OCI-LY7 (cell line): Measurements from ENCODE around the gene SERTAD2. TPM values are rescaled to one million over a fixed set of nuclear protein-coding genes. Genes with fewer than 3 reads are reported as not detected.
A peak's percentile ranks its signal among the peaks of the same experiment; 100 is the strongest.

Experiments used
- BruUV-seq: library from RNA; stranded (reverse); fragments of 400-500 nt; replicated peaks from 2 replicates; lab custom pipeline; 2021; lab: Mats Ljungman, UMichigan
- CTCF ChIA-PET: fragments of 300-600 bp; sonication (Branson Sonifier 250); formaldehyde crosslinking; loops from one replicate; lab custom pipeline; 2022; ENCODE audit warnings: antibody characterized with exemption; ENCODE audit not compliant: unreplicated experiment; lab: Charles Lee
- POLR2A ChIA-PET: fragments of 300-600 bp; sonication (Branson Sonifier 250); formaldehyde crosslinking; loops from one replicate; lab custom pipeline; 2022; ENCODE audit warnings: antibody characterized with exemption; lab: Charles Lee
- DNase-seq: peaks from one replicate; pipeline ENCODE4 v3.0.0-alpha.2; 2015; ENCODE audit warnings: low spot score
- H2AFZ ChIP-seq: fragments of 200-600 bp; sonication (generic), shearing (Covaris generic); 2 replicates; pipeline ENCODE4 v1.6.1; 2014; ENCODE audit warnings: mild to moderate bottlenecking, antibody characterized with exemption, low read length, moderate library complexity
- H3K27ac ChIP-seq: fragments of 200-600 bp; sonication (generic); 2 replicates; pipeline ENCODE4 v1.5.1; 2014; ENCODE audit warnings: mixed run types, low read depth, mild to moderate bottlenecking, moderate library complexity, low read length, inconsistent platforms; ENCODE audit not compliant: poor library complexity, severe bottlenecking
- H3K36me3 ChIP-seq: fragments of 200-600 bp; sonication (generic); 2 replicates; pipeline ENCODE4 v1.6.1; 2014; ENCODE audit warnings: mild to moderate bottlenecking, antibody characterized with exemption, low read length, moderate library complexity, mixed read lengths; ENCODE audit not compliant: insufficient read depth
- H3K4me1 ChIP-seq: fragments of 200-600 bp; sonication (generic); 2 replicates; pipeline ENCODE4 v1.5.1; 2014; ENCODE audit warnings: mild to moderate bottlenecking, low read length; ENCODE audit not compliant: insufficient read depth, poor library complexity, severe bottlenecking
- H3K4me2 ChIP-seq: fragments of 200-600 bp; sonication (generic); 2 replicates; pipeline ENCODE4 v1.6.1; 2014; ENCODE audit warnings: mild to moderate bottlenecking, low read length
- H3K4me3 ChIP-seq: fragments of 200-600 bp; sonication (generic); 2 replicates; pipeline ENCODE4 v1.5.1; 2014; ENCODE audit warnings: mild to moderate bottlenecking, low read depth, low read length; ENCODE audit not compliant: poor library complexity, severe bottlenecking
- H3K79me2 ChIP-seq: fragments of 200-600 bp; sonication (generic); 2 replicates; pipeline ENCODE4 v1.6.1; 2016; ENCODE audit warnings: low read depth, mild to moderate bottlenecking, low read length, moderate library complexity, mixed read lengths; ENCODE audit not compliant: insufficient read depth
- H3K9me2 ChIP-seq: fragments of 200-600 bp; sonication (generic); 2 replicates; pipeline ENCODE4 v1.6.1; 2016; ENCODE audit warnings: mild to moderate bottlenecking, low read length, mixed read lengths; ENCODE audit not compliant: insufficient read depth
- H3K9me3 ChIP-seq: fragments of 200-600 bp; sonication (generic); 2 replicates; pipeline ENCODE4 v1.6.1; 2014; ENCODE audit warnings: mild to moderate bottlenecking, mixed run types, low read length, mixed read lengths
- H4K20me1 ChIP-seq: fragments of 200-600 bp; sonication (generic); 2 replicates; pipeline ENCODE4 v1.6.1; 2014; ENCODE audit warnings: mild to moderate bottlenecking, antibody characterized with exemption, low read length, moderate library complexity, mixed read lengths; ENCODE audit not compliant: insufficient read depth
- EZH2phosphoT487 ChIP-seq: fragments of 200-600 bp; sonication (generic); IDR thresholded peaks from 2 replicates; pipeline ENCODE4 v1.6.1; 2018; ENCODE audit warnings: low read depth, borderline replicate concordance, mild to moderate bottlenecking, mixed run types, antibody characterized with exemption, low read length, moderate library complexity, mixed read lengths
- intact Hi-C: fragments of 100-400 bp; cut with micrococcal nuclease; formaldehyde crosslinking; loops from one replicate; pipeline ENCODE4 v1.10.0; 2022; ENCODE audit not compliant: unreplicated experiment
- total RNA-seq, 2 experiments: library from RNA; depleted of rRNA in 1 of 2; stranded (reverse); fragments of >200 nt in 1 of 2; shearing (Covaris generic) in 1 of 2; gene quantifications; 2 replicates each; pipeline ENCODE4 v1.2.3, GENCODE V29; 2014 to 2022
- TF ChIP-seq, protein P1 (sequence below): fragments of 200-600 bp; sonication (generic); conservative IDR thresholded peaks from 2 replicates; pipeline ENCODE4 v1.5.1; 2014; ENCODE audit warnings: mild to moderate bottlenecking, antibody characterized with exemption, low read length, moderate library complexity, mixed read lengths

SERTAD2 gene
- total RNA-seq, 2 experiments from 2014 or later, result 11.5 to 54.5 TPM

DNA sequence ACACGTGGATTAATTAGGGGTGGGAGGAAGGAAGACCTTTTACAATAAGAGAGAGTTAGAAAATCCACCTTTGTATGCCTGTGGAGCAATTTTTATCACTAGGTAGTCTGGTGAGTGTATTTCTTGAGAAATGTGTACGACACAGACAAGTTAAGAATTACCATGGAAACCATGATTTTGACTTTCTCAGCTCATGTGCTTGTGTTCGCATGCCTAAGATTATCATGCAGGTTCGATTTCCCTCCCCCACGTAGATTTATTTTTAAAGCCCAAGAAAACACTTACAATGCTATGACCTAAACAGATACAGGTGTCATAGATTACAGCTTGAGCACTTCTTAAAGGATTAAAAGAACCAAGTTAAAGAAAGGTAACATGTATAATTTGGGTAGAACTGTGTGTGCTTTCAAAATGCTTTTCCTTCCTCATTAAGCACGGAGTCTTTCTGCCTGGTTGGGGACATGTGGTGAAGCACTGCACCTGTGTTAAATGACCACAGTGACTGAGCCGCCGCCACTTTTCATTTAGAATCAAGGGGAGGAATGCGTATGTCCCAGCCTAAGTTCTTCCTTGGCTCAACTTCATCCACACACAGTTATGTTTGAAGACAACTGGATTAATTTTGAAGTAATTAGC is 16.6 kb downstream of the SERTAD2 start:
- H3K4me3 ChIP-seq, result peak overlapping the region; percentile 52
- H3K4me1 ChIP-seq, result peaks cover 72% of the 10 kb centered on the region
- no peaks in the 10 kb centered on the region for H3K9me2 ChIP-seq
- H3K27ac ChIP-seq, result peak overlapping the region; percentile 88
- H3K4me2 ChIP-seq, result peak overlapping the region; percentile 96
- BruUV-seq, result no TSS peak
- H3K9me3 ChIP-seq, result no peaks in the 10 kb centered on the region
- H3K36me3 ChIP-seq, result peaks cover 69% of the 10 kb centered on the region
- intact Hi-C loops, result loop anchor here (2.0 kb wide), 1 partner anchor 280 kb away; no protein-coding TSS in a partner anchor
- peaks cover 62% of the 10 kb centered on the region for H4K20me1 ChIP-seq
- TF ChIP-seq, protein P1, sequence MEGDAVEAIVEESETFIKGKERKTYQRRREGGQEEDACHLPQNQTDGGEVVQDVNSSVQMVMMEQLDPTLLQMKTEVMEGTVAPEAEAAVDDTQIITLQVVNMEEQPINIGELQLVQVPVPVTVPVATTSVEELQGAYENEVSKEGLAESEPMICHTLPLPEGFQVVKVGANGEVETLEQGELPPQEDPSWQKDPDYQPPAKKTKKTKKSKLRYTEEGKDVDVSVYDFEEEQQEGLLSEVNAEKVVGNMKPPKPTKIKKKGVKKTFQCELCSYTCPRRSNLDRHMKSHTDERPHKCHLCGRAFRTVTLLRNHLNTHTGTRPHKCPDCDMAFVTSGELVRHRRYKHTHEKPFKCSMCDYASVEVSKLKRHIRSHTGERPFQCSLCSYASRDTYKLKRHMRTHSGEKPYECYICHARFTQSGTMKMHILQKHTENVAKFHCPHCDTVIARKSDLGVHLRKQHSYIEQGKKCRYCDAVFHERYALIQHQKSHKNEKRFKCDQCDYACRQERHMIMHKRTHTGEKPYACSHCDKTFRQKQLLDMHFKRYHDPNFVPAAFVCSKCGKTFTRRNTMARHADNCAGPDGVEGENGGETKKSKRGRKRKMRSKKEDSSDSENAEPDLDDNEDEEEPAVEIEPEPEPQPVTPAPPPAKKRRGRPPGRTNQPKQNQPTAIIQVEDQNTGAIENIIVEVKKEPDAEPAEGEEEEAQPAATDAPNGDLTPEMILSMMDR, result no peak
- POLR2A ChIA-PET, result interaction anchor here (0.5 to 2.3 kb wide), 10 partner anchors 11 to 590 kb away, joined by 3 to 8 read pairs (median 4); partner anchors contain the start of genes ACTR2 and SERTAD2
- CTCF ChIA-PET, result interaction anchor here (0.8 kb wide), 1 partner anchor 105 kb away, joined by 3 read pairs; no protein-coding TSS in a partner anchor
- H2AFZ ChIP-seq, result no peak overlapping the region
- peaks cover 98% of the 10 kb centered on the region for H3K79me2 ChIP-seq
- DNase-seq, result peak; percentile 77

DNA sequence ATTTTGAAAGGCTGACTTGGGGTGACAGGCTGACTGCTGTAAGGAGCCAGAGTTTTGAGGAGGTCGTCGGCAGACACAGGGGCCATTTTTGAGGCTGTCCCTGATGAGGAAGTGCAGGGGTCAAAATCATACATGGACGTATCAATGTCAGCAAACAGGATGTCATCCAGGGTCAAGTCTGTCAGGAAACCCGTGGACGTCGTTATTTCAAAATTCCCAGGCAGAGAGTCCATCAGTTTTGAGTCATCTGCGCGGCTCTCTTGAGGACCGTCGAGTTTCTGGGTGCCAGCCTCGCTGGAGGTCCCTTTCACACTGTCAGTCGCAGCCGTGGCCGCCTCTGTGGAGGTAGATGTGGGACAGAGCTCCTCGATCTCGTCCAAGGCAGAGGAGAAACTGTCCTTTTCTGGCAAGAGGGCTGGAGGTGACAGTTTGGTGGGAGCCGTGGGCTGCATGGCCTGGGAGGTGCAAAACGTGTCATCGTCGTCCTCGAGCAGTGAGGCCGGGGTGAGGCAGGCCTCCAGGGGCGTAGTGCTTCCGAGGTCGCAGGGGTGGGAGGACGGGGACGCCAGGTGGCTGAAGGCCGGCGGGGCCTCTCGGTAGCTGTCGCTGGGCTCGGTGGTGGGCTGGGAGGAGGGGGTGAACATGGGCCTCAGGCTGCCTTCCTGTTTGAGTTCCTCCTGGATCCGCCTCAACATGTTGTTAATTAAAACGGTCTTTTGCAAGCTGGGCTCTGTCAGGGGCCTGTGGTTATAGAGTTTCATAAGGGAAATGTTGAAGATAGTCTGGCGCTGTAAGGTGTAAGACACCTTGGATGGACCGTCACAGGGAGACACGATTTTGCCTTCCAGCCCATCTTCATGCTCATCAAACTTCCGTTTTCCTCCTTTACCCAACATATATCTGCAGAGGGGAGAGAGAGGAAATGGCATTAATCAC is 17.5 kb downstream of the SERTAD2 start:
- POLR2A ChIA-PET, result interaction anchor here (0.5 to 2.3 kb wide), 9 partner anchors 10 to 591 kb away, joined by 3 to 8 read pairs (median 4); partner anchors contain the start of genes ACTR2 and SERTAD2
- Histone ChIP-seq H4K20me1 (peaks cover 59% of the 10 kb centered on the region), H3K27ac (peak overlapping the region; percentile 88)

More for the DNA sequence above, 17.5 kb downstream of the SERTAD2 start:
- no TSS peak for BruUV-seq
- CTCF ChIA-PET, result interaction anchor here (0.8 kb wide), 1 partner anchor 106 kb away, joined by 3 read pairs; no protein-coding TSS in a partner anchor
- Histone ChIP-seq H3K9me3 (no peaks in the 10 kb centered on the region), H3K4me1 (peaks cover 63% of the 10 kb centered on the region), H2AFZ (no peak overlapping the region), H3K4me2 (peak overlapping the region; percentile 96), H3K36me3 (peaks cover 69% of the 10 kb centered on the region), H3K4me3 (peak overlapping the region; percentile 52), H3K9me2 (no peaks in the 10 kb centered on the region), H3K79me2 (peaks cover 94% of the 10 kb centered on the region)
- peak; percentile 75 for DNase-seq
- no peak for TF ChIP-seq EZH2phosphoT487
- TF ChIP-seq, protein P1, result no peak
- intact Hi-C loops, result loop anchor here (2.0 kb wide), 1 partner anchor 281 kb away; no protein-coding TSS in a partner anchor
